Body of pancreas (tissue), 4 donors: ENCODE data around the gene F2R. TPM values are rescaled to one million over a fixed set of nuclear protein-coding genes. Genes with fewer than 3 reads are reported as not detected.

Experiments used
- ATAC-seq: fragments of 150-250 bp; one replicate; pipeline ENCODE4 v1.9.1; 2016
- DNase-seq, 4 donors: peaks; one replicate each; pipeline ENCODE4 v3.0.0-alpha.2; 2019
- H3K27ac ChIP-seq, 4 donors: fragments of 200-600 bp; sonication (generic); 1 replicate in 3 of 4; 2 replicates in 1 of 4; pipeline versions ENCODE4 v1.5.1 to v1.6.1; 2016 to 2019; ENCODE audit warnings: mild to moderate bottlenecking in 1 of 4, mixed read lengths in 1 of 4, moderate library complexity in 1 of 4
- H3K27me3 ChIP-seq, 2 donors: fragments of 200-600 bp; sonication (generic); one replicate each; pipeline ENCODE4 v1.6.0; 2016; ENCODE audit warnings: mild to moderate bottlenecking in 1 of 2
- H3K36me3 ChIP-seq, 2 donors: fragments of 200-600 bp; sonication (generic); replicated peaks in 1 of 2; 2 replicates each; pipeline ENCODE4 v1.5.1; 2016; ENCODE audit warnings: low read depth in 2 of 2; ENCODE audit not compliant: insufficient read depth in 1 of 2
- H3K4me1 ChIP-seq: fragments of 200-600 bp; sonication (generic); one replicate; pipeline ENCODE4 v1.6.0; 2016
- H3K4me3 ChIP-seq, 2 donors: fragments of 200-600 bp; sonication (generic); 1 replicate in 1 of 2; 2 replicates in 1 of 2; pipeline ENCODE4 v1.5.1; 2016 to 2019
- H3K9me3 ChIP-seq, 3 donors: fragments of 200-600 bp; sonication (generic); 1 replicate in 2 of 3; 2 replicates in 1 of 3; pipeline ENCODE4 v1.5.1; 2016
- CTCF ChIP-seq, 7 experiments: fragments of 450-650 bp in 4 of 7; fragments of 200-600 bp in 3 of 7; sonication (generic) in 3 of 7; IDR thresholded peaks; one replicate each; pipeline ENCODE4 v1.5.1; 2016 to 2019; ENCODE audit warnings: antibody characterized with exemption in 7 of 7
- POLR2A ChIP-seq, 3 donors: fragments of 450-650 bp; IDR thresholded peaks; one replicate each; pipeline ENCODE4 v1.6.1; 2016; ENCODE audit warnings: antibody characterized with exemption in 3 of 3, mild to moderate bottlenecking in 2 of 3
- WGBS, 2 donors: methylation state at CpG; one replicate each; pipeline ENCODE4 v1.1.5; 2017; 5-methylcytosine and 5-hydroxymethylcytosine counted together
- intact Hi-C: fragments of 100-400 bp; cut with DNase I; formaldehyde crosslinking; loops from one replicate; pipeline ENCODE4 v1.15.1; 2023
- total RNA-seq, 2 donors: library from RNA; depleted of rRNA; stranded (reverse); fragments of >200 nt; gene quantifications; one replicate each; pipeline ENCODE4 v1.1.0, GENCODE V29; 2016

F2R gene
- total RNA-seq, 2 donors from 2014 or later, result 2.3 to 13.0 TPM

DNA sequence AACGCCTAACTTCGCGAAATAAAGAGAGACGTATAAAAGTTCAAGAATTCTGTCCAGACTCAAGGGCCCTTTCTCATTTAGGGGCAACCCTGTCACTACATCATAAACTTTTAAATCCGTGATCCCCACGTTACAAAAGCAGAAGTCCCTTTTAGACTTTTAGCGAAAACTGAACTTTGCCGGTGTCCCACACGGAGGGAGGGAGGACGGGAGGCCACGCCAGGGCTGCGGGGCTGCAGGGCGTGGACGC lies 515 bp upstream of the F2R start:
- 0 to 2% methylated on average over 8 to 14 of the region's 14 CpGs for WGBS, 2 donors
- TF ChIP-seq POLR2A (IDR thresholded peaks at IDR 0.05), result no peak
- no peak for TF ChIP-seq CTCF (IDR thresholded peaks at IDR 0.05)
- intact Hi-C loops, result no loop called here
- Histone ChIP-seq H3K36me3 (no peaks in the 10 kb centered on the region), H3K4me1 (peaks cover 20% of the 10 kb centered on the region), H3K9me3 (no peaks in the 10 kb centered on the region), H3K27ac (peak overlapping the region in 1 of 4 donors; percentile 31), H3K27me3 (peaks cover 0 to 6% of the 10 kb centered on the region in 2 donors), H3K4me3 (peak overlapping the region; percentile 34 to 92)
- DNase-seq (no peak), ATAC-seq (no peak)

DNA sequence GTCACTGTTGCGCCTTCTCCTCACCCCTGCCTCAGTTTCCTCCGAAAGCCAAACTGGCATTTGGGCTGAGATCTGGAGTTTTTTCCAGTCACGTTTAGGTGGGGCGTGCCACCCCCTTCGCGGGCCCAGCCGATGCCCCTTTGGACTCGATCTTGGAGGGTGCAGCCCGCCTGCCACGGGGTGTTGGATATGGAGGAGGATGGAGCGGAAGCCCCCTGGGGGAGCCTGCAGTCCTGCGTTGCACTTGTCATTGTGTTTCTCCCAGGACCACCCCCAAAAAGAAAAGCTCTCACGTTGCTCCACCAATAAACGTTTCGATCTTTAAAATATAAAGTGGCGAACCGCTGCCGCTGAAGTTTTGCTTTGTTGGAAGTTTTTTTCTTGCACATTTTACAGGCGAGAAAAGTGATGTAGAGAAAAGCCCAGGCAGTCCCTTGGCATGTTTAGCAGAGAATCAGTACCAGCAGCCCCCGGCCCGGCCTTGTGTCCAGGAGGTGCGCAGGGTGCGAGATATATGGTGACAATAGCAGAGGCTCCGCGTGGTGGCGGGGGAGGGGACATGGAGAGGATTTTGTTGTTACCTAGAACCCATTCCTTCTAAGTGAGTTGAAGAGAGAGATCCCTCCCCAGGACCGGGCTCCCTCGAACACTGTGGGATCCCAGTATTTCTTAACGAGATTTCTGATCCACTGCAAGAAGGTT lies 681 bp downstream of the F2R start:
- TF ChIP-seq POLR2A (IDR thresholded peaks at IDR 0.05) (no peak), CTCF (IDR thresholded peaks at IDR 0.05) (no peak)
- DNase-seq (no peak), ATAC-seq (no peak)
- H3K9me3 ChIP-seq, result no peaks in the 10 kb centered on the region
- H3K36me3 ChIP-seq, result no peaks in the 10 kb centered on the region
- 11 to 20% methylated on average over 27 to 29 of the region's 29 CpGs for WGBS, 2 donors
- peak overlapping the region in 3 of 4 donors; percentile 7 to 31 (median 16) for H3K27ac ChIP-seq
- H3K4me3 ChIP-seq, result peak overlapping the region; percentile 34 to 92
- intact Hi-C loops, result no loop called here
- peaks cover 20% of the 10 kb centered on the region for H3K4me1 ChIP-seq
- peaks cover 0 to 6% of the 10 kb centered on the region in 2 donors for H3K27me3 ChIP-seq

DNA sequence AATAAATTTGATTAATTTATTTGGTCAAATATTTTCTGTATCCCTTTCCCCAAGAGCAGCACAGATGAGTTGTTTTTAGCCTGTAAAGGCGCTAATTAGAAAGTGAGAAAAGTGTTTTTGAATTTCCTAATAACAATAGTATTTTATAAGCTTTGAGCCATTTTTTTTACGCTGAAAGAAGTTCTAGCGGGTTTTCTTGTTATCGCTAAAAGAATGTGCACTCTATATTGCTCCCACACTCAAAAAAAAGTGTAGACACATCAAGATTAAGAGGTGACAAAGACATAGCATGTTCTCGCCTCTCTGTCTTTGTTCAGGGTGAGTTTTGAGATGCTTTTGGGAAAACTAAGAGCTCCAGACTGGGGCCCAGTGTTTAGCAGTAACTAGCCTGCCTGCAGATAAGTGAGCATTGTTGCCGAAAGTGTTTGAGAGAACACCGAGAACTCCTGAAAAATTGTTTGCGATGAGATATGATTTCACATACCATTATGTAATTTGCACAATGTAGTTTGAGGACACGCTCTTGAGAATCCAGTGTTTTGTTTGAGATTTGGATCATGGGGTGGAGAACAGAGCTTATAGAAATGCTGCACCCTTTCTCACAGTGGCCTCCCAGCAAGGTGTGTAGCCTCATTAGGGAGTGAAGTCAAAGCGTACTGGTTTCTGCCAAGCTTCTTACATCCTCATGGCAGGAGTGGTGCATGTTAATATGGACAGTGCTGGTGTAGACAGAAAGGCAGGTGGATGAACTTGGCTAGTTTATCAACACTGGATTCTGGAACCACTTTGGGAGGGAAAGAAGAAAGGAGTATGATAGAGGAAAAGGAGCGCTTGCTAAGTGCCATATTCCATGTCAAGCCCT lies 1.5 kb downstream of the F2R start:
- H3K36me3 ChIP-seq, result no peaks in the 10 kb centered on the region
- no peaks in the 10 kb centered on the region for H3K9me3 ChIP-seq
- peaks cover 0 to 6% of the 10 kb centered on the region in 2 donors for H3K27me3 ChIP-seq
- 84 to 89% methylated on average over 11 of the region's 11 CpGs for WGBS, 2 donors
- intact Hi-C loops, result no loop called here
- H3K4me1 ChIP-seq, result peaks cover 20% of the 10 kb centered on the region
- H3K27ac ChIP-seq, result no peak overlapping the region
- ATAC-seq, result no peak
- DNase-seq, result no peak
- H3K4me3 ChIP-seq, result no peak overlapping the region
- TF ChIP-seq CTCF (IDR thresholded peaks at IDR 0.05) (no peak), POLR2A (IDR thresholded peaks at IDR 0.05) (no peak)

DNA sequence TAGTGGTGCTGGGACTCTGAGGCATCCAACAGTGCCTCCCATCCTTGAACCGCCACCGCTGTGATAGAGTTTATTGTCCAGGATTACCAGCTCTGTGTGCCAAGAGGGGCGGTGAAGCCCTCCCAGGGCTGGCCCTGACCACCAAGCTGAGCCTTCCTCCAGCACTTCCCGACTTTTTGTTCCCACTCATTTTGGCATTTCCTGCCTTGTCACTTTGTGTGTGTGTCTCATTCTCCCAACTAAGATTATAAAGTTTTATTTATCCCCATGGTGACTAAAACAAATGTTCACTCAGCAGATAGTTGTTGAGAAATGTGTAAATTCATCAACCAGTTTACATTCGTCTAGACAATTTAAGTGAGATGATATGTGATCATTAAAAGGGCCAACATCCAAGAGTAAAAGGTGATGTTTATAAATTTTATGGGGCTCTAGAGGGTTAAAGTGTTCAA lies 2.5 kb downstream of the F2R start:
- Histone ChIP-seq H3K4me3 (no peak overlapping the region), H3K9me3 (no peaks in the 10 kb centered on the region), H3K36me3 (no peaks in the 10 kb centered on the region), H3K4me1 (peaks cover 20% of the 10 kb centered on the region), H3K27me3 (peaks cover 0 to 6% of the 10 kb centered on the region in 2 donors), H3K27ac (no peak overlapping the region)
- DNase-seq, result no peak
- intact Hi-C loops, result no loop called here
- 83 to 84% methylated on average over 5 of the region's 5 CpGs for WGBS, 2 donors
- ATAC-seq, result no peak
- TF ChIP-seq POLR2A (IDR thresholded peaks at IDR 0.05) (no peak), CTCF (IDR thresholded peaks at IDR 0.05) (no peak)
